HepG2 (cell line): Measurements from ENCODE around the gene MRPL34. TPM values are rescaled to one million over a fixed set of nuclear protein-coding genes. Genes with fewer than 3 reads are reported as not detected.

ENCODE experiments used
- ATAC-seq: fragments of 200-7000 bp; cut with Tn5 transposase; 3 replicates; pipeline ENCODE4 v1.9.1; 2020; ENCODE audit warnings: mild to moderate bottlenecking, moderate library complexity
- BruUV-seq: library from RNA; stranded (reverse); fragments of 400-500 nt; replicated peaks from 2 replicates; lab custom pipeline; 2021; lab: Mats Ljungman, UMichigan
- CTCF ChIA-PET: fragments of 300-600 bp; formaldehyde crosslinking; extraction: SDS; loops from one replicate; lab custom pipeline; 2021; ENCODE audit warnings: low total read pairs, inconsistent platforms, low intra/inter-chr PET ratio; lab: Yijun Ruan, JAX
- POLR2A ChIA-PET: fragments of 350-600 bp; sonication (Branson Sonifier 250); formaldehyde crosslinking; loops from one replicate; lab custom pipeline; 2020; ENCODE audit warnings: antibody characterized with exemption, inconsistent platforms; lab: Yijun Ruan, JAX
- DNase-seq: peaks from one replicate; pipeline ENCODE4 v3.0.0-alpha.2; 2015; ENCODE audit warnings: low spot score
- FAIRE-seq: peaks from 3 replicates; lab custom pipeline; 2011; peaks lifted over from hg19 to GRCh38; lab: Jason Lieb, UNC
- H2AFZ ChIP-seq: one replicate; pipeline ENCODE4 v1.6.1; 2011; ENCODE audit warnings: low read length, inconsistent platforms
- H3K27ac ChIP-seq: fragments of 300-600 bp; 3 replicates; pipeline ENCODE4 v1.8.0; 2011; ENCODE audit warnings: mixed run types, mild to moderate bottlenecking, mixed read lengths, low read length, inconsistent platforms; ENCODE audit not compliant: insufficient read depth; ENCODE audit errors: extremely low read length
- H3K27me3 ChIP-seq, 2 experiments: fragments of 200-600 bp in 1 of 2; 2 replicates in 1 of 2; 3 replicates in 1 of 2; pipeline versions ENCODE4 v1.6.0 to v1.8.0; 2011; ENCODE audit warnings: low read length in 2 of 2, mild to moderate bottlenecking in 2 of 2, moderate library complexity in 2 of 2, inconsistent platforms in 1 of 2; ENCODE audit not compliant: insufficient read depth in 2 of 2, control insufficient read depth in 1 of 2
- H3K36me3 ChIP-seq, 2 experiments: fragments of 200-600 bp in 1 of 2; replicated peaks in 1 of 2; 2 replicates in 1 of 2; 3 replicates in 1 of 2; pipeline versions ENCODE4 v1.5.1 to v1.8.0; 2011; ENCODE audit warnings: low read length in 2 of 2, inconsistent platforms in 1 of 2; ENCODE audit not compliant: insufficient read depth in 2 of 2, control insufficient read depth in 1 of 2
- H3K4me1 ChIP-seq: 2 replicates; pipeline ENCODE4 v1.5.1; 2012; ENCODE audit warnings: low read length, inconsistent platforms; ENCODE audit not compliant: insufficient read depth
- H3K4me2 ChIP-seq: 2 replicates; pipeline ENCODE4 v1.6.0; 2011; ENCODE audit warnings: low read depth, low read length, inconsistent platforms
- H3K4me3 ChIP-seq, 3 experiments: fragments of 200-600 bp in 1 of 3; sonication (generic), shearing (Covaris generic) in 1 of 3; replicated peaks in 1 of 3; 2 replicates each; pipeline ENCODE4 v1.5.1; 2011 to 2016; ENCODE audit warnings: low read length in 3 of 3, inconsistent platforms in 2 of 3, low read depth in 2 of 3, mild to moderate bottlenecking in 2 of 3, control low read depth in 1 of 3, mixed read lengths in 1 of 3; ENCODE audit not compliant: insufficient read depth in 1 of 3
- H3K79me2 ChIP-seq: one replicate; pipeline ENCODE4 v1.6.1; 2011; ENCODE audit warnings: low read length, inconsistent platforms; ENCODE audit not compliant: insufficient read depth
- H3K9ac ChIP-seq: 2 replicates; pipeline ENCODE4 v1.6.0; 2011; ENCODE audit warnings: mild to moderate bottlenecking, low read depth, low read length, inconsistent platforms; ENCODE audit not compliant: insufficient read depth
- H3K9me3 ChIP-seq: 2 replicates; pipeline ENCODE4 v1.5.1; 2012; ENCODE audit warnings: mild to moderate bottlenecking, low read length
- H4K20me1 ChIP-seq: 2 replicates; pipeline ENCODE4 v1.6.0; 2011; ENCODE audit warnings: inconsistent platforms, mild to moderate bottlenecking, low read length, moderate library complexity; ENCODE audit not compliant: insufficient read depth
- ZHX2 ChIP-seq, 2 experiments: sonication (generic) in 1 of 2; formaldehyde crosslinking in 1 of 2; IDR thresholded peaks; 2 replicates each; pipeline versions ENCODE4 v1.6.1 to v1.9.0; 2014 to 2022; ENCODE audit warnings: antibody characterized with exemption in 1 of 2, borderline replicate concordance in 1 of 2, inconsistent platforms in 1 of 2, low read depth in 1 of 2, missing genetic modification reagents in 1 of 2
- ZNF121 ChIP-seq: sonication (generic); formaldehyde crosslinking; IDR thresholded peaks from 2 replicates; pipeline ENCODE4 v1.5.0; 2020; ENCODE audit warnings: mild to moderate bottlenecking, missing genetic modification reagents
- WGBS: methylation state at CpG from one replicate; pipeline ENCODE4 v1.1.6; 2017; ENCODE audit warnings: low lambda C conversion rate; 5-methylcytosine and 5-hydroxymethylcytosine counted together
- in situ Hi-C: cut with HindIII; loops from 2 replicates; pipeline ENCODE4 v1.10.0; 2017; ENCODE audit warnings: low pct_unique_long_range_greater_than_20kb; ENCODE audit not compliant: extremely low pct_ligation_motif_present
- intact Hi-C: fragments of 100-400 bp; cut with micrococcal nuclease; formaldehyde crosslinking; loops from one replicate; pipeline ENCODE4 v1.10.0; 2022; ENCODE audit not compliant: unreplicated experiment
- polyA plus RNA-seq, 8 experiments: library from polyadenylated mRNA; depleted of rRNA in 3 of 8; stranded (reverse) in 7 of 8; unstranded in 1 of 8; fragments of >200 nt; fragmentation: Illumina TruSeq in 4 of 8; extraction: Trizol in 4 of 8; gene quantifications; 2 replicates each; pipeline versions ENCODE4 v1.2.1 to v1.2.3, GENCODE V29; 2011 to 2016; ENCODE audit warnings: low read depth in 4 of 8, missing spikeins in 1 of 8, mixed read lengths in 1 of 8; ENCODE audit not compliant: insufficient read depth in 1 of 8
- total RNA-seq, 5 experiments: library from RNA; depleted of rRNA; stranded (reverse); fragments of >200 nt; fragmentation: Illumina TruSeq; extraction: Trizol; gene quantifications; 2 replicates each; pipeline ENCODE4 v1.2.3, GENCODE V29; 2016; ENCODE audit warnings: low read depth in 1 of 5

Gene MRPL34
- total and polyA plus RNA-seq, 2 of the 13 experiments (the other 11 are each of a cell fraction or from before 2014, with no cell fraction given), result 74.0 to 77.3 TPM

GRCh38 chr19:17303940-17304267 lies 1.8 kb upstream of the MRPL34 start:
- no peaks in the 10 kb centered on the region for H3K27me3 ChIP-seq
- intact Hi-C loops (loop anchor here (1.0 kb wide), 1 partner anchor 89 kb away; the partner anchor contains the start of gene USE1), in situ Hi-C loops (no loop called here)
- DNase-seq (no peak), FAIRE-seq (no peak), ATAC-seq (no peak)
- H2AFZ ChIP-seq, result no peak overlapping the region
- WGBS, result 41% methylated on average over 8 of the region's 12 CpGs
- ChIA-PET POLR2A (interaction anchor here (0.8 to 1.8 kb wide), 4 partner anchors 13 to 79 kb away, joined by 3 to 5 read pairs (median 4); no protein-coding TSS in a partner anchor), CTCF (no interaction called here)
- H3K4me3 ChIP-seq, result peak overlapping the region; percentile 47 to 81 (median 61); a peak in 5 of 6 replicates
- 0 out of 2 replicates have a peak, but pooled peaks have one; percentile 19 for TF ChIP-seq ZNF121 (CRISPR knock-in tag)
- TF ChIP-seq ZHX2 (IDR thresholded peaks at IDR 0.05; ENCODE audit: low read depth), result no peak
- TF ChIP-seq ZHX2 (CRISPR knock-in tag; IDR thresholded peaks at IDR 0.05; ENCODE audit: borderline replicate concordance), result no peak
- H3K9me3 ChIP-seq, result no peaks in the 10 kb centered on the region
- no TSS peak for BruUV-seq
- peak overlapping the region; percentile 97 for H3K4me2 ChIP-seq
- H3K36me3 ChIP-seq, result no peaks in the 10 kb centered on the region
- peaks cover 3% of the 10 kb centered on the region for H3K79me2 ChIP-seq
- no peaks in the 10 kb centered on the region for H4K20me1 ChIP-seq
- peaks cover 33% of the 10 kb centered on the region for H3K4me1 ChIP-seq
- H3K27ac ChIP-seq, result no peak overlapping the region
- peak overlapping the region; percentile 58; the same call in 1 of the 2 replicates for H3K9ac ChIP-seq
